ENCODE data around the gene MRAS.

MRAS gene

GRCh38 chr3:138344754-138345153 lies 3.6 kb upstream of the MRAS start:
- DNase-seq: no peak

DNA sequence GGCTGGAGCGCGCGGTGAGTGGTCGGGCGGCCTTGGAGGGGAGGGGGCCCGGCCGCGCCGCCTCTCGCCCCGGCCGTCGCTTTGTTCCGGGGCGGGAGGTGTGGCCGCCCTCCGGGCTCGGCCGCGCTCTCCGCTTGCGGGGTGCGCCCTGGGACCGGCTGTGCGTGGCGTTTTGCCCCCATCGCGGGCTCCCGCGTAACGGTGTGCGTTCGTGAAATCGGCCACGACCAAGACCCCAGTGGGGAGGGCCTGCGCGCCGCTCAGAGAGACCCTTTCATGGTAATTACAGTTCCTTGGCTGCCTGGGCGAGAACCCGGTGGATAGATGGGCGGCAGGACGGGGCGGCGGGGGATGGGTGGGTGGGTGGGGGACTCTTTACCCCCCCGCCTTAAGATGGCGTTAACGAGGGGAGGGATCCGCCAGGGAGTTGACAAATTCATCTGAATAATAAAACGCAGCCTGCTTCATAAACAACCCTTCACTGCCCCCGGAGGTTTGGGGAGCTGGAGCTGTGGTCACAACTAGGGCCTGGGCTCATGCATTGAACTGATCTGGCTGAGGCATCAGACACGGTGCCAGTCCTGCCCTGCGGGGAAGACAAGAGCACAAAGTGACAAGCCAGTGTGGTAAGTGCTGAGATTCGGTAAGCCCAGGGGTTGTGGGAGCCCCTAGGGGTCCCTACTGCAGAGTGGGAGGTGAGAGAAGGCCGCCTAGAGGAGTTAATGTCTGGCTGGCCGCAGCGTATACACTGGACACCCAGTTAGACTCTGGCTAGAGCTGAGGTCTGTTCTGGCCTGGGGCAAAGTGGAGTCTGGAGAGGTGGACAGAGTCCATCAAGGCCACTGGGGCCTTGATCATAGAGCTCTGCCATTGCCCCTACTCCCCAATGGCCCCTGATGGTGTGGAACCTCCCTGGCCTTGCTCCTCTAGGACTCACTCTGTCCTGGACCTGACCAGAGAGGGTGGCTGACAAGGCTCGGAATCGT lies 668 bp downstream of the MRAS start:
- DNase-seq: no peak

- no peak for DNase-seq
Measured at GRCh38 chr3:138349926-138350665, 1.7 kb downstream of the MRAS start.

- no peak for DNase-seq
Measured at GRCh38 chr3:138351151-138351550, 2.8 kb downstream of the MRAS start.

DNA sequence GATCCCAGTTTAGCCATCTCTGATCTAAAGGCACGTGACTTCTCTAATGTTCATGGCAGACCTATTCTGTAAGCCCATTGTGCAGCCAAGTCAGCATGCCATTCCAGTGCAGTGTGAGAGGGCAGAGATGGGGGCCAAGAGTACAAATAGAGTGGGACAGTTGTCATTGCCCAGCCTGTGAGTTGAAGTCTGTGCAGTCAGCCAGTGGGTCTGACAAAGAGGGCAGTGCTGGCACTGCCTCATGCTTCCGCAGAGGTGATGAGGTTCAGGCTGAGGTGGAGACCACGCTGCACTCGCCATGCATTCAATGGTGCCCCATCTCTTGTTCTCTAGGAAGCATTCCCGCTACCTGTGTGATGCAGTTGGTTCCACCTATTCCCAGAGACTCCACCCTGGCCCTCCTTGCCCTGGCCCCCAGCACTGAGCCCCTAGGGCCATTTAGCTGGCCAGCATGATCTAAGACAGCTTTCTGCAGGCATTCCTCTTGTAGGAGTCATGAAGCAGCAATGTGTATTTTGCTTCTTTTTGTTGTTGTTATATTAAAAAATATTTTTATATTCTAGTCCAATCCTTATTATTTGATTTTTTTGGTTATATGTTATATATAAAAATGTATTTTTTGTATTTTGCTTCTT lies 3.7 kb downstream of the MRAS start:
- DNase-seq: no peak

- no peak for DNase-seq
Measured at GRCh38 chr3:138354376-138354775, 6.0 kb downstream of the MRAS start.

GRCh38 chr3:138355071-138355470 lies 6.7 kb downstream of the MRAS start:
- DNase-seq: no peak

DNA sequence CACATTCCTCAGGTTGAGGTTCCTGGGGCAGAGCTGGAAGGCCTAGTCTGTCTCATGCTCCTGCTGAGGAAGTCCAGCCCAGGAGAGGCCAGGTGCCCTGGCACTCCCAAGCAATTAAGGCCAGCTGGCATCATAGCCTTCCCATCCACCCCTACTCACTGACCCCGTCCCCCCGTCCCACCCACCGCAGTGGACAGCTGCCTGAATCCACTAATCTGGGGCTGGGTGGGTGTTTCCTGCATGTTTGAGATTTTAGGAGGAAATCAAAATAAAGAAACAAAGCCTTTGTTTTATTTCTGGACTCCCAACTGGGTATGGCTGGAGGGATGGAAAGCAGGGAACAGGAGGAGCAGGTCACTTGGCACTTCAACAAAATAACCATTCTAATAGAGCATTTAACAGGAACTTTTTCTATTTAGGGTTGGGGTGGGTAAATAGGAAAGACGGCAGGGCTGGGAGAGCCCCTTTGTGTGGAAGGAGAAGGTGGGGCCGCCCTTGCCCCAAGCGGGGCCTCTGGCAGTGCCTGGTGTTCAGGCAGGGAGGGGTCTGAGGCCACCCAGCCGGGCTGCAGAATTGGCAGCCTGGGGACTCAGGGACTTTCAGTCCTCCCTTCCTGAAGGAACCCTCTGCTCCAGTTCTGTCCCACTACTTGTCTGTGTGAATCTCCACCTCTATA lies 8.5 kb downstream of the MRAS start:
- DNase-seq: no peak

DNA sequence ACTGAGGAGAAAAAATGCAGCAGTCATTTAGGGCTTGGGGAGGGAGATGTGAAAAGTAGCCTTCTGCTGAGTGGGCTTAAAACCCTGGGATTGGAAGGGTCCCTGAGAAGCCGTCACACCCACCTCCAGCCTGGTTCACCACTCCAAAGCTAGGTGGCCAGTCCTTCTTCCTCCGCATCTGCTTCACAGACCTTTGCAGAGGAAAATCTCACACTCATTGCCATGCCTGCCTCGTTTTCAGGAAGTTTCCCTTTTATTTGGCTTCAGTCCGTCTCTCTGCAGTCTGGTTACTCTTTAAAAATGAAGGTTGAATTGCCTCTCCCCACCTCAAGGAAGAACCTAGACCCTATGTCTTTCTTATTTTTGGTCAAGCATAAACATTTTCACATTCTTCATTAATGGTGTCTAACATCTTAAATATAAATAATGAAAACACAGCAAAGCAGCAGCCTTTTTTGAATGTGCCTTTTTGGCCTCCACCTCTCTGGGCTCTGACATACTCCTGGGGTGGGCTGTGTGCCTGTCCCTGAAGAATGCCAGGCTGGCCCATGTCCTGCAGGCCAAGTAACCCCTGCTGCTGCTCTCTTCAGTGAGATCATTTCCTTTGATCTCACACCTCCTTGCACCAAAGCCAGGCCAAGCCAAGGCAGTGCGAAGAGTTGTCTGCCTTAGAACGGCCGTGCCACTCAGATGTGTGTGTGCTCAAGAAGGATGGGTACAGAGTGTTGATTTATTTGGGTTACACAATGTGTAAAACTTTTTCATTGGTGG lies 11.0 kb downstream of the MRAS start:
- DNase-seq: no peak

- DNase-seq: no peak
Measured at GRCh38 chr3:138359919-138360868, 11.8 kb downstream of the MRAS start.

GRCh38 chr3:138360869-138361525 lies 12.6 kb downstream of the MRAS start:
- DNase-seq: no peak

- DNase-seq: no peak
Measured at GRCh38 chr3:138361561-138361971, 13.2 kb downstream of the MRAS start.

DNA sequence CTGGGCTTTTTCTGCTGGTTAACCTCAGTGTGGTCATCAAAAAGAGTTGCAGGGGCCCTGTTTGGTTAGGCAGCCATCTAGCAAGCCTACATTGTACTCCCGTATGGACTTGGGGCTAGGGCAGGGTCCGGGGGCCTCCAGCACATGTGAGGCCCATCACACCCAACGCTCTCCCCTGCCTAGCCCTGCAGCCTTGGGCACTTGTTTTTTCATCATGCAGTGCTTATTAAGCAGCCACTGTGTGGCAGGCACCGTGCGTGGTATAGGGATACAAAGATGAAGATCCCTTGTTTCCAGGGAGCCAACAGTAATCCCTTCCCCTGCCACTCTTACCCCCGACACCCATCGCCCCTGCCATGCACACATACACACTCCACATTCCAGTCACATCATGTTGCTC lies 14.2 kb downstream of the MRAS start:
- no peak for DNase-seq

- no peak for DNase-seq
Measured at GRCh38 chr3:138363322-138363721, 14.9 kb downstream of the MRAS start.

DNA sequence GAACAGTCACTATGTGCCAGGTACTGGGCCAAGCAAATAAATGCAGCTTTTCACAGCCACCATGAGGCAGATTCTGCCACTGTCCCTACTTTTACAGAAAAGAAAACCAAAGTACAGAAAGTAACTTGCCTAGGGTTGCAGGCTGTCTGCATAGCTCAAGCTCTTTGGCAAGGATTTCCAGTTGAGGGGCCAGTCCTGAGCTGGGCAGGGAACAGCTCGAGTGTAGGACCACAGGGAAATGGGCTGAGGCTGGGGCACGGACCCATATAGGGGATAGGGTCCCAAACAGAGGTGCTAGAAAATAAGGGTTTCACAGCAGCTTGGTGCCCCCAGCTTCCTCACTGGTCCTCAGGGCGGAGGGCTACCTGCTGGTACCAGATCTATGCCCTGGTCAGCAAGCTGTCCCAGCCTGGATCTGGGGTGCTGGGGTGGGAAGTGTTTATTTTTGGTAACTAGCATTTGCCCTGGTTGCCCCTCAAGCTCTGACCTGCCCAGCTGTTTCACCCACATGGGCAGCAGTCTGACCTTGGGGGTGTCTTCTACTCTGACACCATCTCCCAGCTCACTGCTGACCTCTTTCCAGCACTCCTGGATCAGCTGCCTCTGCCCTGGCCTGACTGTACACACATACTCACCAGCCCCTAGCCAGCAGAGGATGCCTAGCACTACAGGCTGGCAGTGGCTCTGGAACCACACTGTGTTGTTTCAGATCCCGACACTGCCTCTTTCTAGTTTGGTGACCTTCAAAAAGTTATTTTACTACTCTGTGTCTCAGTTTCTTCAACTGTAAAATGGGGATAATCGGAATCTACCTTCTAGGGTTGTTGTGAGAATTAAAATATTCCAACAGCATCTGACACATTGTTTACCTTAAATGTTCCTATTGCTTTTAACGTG lies 16.2 kb downstream of the MRAS start:
- DNase-seq: no peak

DNA sequence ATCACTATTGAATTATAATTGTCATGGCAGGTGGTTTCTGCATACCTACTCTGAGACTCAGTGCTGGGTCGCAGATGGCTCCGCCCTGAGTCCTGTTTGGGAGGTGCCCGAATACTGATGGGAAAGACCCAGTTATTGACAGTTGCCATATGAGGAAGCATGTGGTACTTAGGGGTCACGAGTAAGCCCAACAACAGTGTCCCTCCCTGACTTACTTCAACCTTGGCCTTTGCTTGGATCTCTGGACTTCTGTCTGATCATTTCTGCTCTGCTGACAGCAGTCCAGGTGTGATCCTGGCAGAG lies 16.8 kb downstream of the MRAS start:
- DNase-seq: no peak

- no peak for DNase-seq
Measured at GRCh38 chr3:138366006-138366759, 17.8 kb downstream of the MRAS start.

- no peak for DNase-seq
Measured at GRCh38 chr3:138367326-138367850, 19.0 kb downstream of the MRAS start.
